ENCODE data around the gene CACNA1D.

Gene CACNA1D

GRCh38 chr3:53813876-53814275 lies 319.5 kb downstream of the CACNA1D start:
- no peak overlapping the region for H3K27ac ChIP-seq (ENCODE audit: low read depth in 2 of 2, low read length in 2 of 2)
- H3K27me3 ChIP-seq (ENCODE audit: control insufficient read depth in 2 of 2, insufficient read depth in 2 of 2, low read length in 2 of 2): peaks cover 0 to 2% of the 10 kb centered on the region in 2 donors
- no peak overlapping the region for H3K4me3 ChIP-seq (ENCODE audit: low read length in 2 of 2)
- H3K36me3 ChIP-seq (ENCODE audit: control insufficient read depth in 2 of 2, insufficient read depth in 2 of 2, low read length in 2 of 2): peaks cover 12 to 14% of the 10 kb centered on the region in 2 donors
- no peak overlapping the region for H3K9ac ChIP-seq (ENCODE audit: low read depth in 1 of 2, low read length in 2 of 2)
- no peaks in the 10 kb centered on the region for H3K9me3 ChIP-seq (ENCODE audit: control insufficient read depth in 2 of 2, low read length in 2 of 2)
- H3K4me1 ChIP-seq (ENCODE audit: control insufficient read depth in 2 of 2, insufficient read depth in 2 of 2, low read length in 2 of 2): no peaks in the 10 kb centered on the region

GRCh38 chr3:53815067-53815466 lies 320.7 kb downstream of the CACNA1D start:
- Histone ChIP-seq H3K9ac (ENCODE audit: low read depth in 1 of 2, low read length in 2 of 2) (no peak overlapping the region), H3K9me3 (ENCODE audit: control insufficient read depth in 2 of 2, low read length in 2 of 2) (no peaks in the 10 kb centered on the region), H3K27ac (ENCODE audit: low read depth in 2 of 2, low read length in 2 of 2) (no peak overlapping the region), H3K4me3 (ENCODE audit: low read length in 2 of 2) (no peak overlapping the region), H3K4me1 (ENCODE audit: control insufficient read depth in 2 of 2, insufficient read depth in 2 of 2, low read length in 2 of 2) (no peaks in the 10 kb centered on the region), H3K36me3 (ENCODE audit: control insufficient read depth in 2 of 2, insufficient read depth in 2 of 2, low read length in 2 of 2) (peaks cover 16 to 25% of the 10 kb centered on the region in 2 donors), H3K27me3 (ENCODE audit: control insufficient read depth in 2 of 2, insufficient read depth in 2 of 2, low read length in 2 of 2) (peaks cover 0 to 2% of the 10 kb centered on the region in 2 donors)

DNA sequence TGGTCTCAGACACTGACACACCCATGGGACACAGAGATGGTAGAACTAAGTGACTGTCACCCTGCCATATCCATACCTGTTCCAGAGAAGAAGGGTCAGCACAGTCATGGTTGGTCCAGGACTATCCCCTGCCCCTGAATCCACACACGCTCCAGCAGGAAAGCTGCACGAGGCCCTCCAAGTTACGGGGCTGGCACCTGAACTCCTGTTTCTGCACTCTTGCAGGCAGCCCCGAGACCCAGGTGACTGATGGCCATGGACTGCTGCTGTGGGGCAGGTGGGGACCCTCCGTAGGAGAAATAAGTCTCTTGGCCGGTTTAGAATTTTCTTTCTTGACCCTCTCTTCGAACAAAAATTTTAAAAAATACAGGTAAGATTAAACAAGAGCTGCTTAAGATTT lies 321.2 kb downstream of the CACNA1D start:
- H3K4me3 ChIP-seq (ENCODE audit: low read length in 2 of 2): no peak overlapping the region
- H3K27ac ChIP-seq (ENCODE audit: low read depth in 2 of 2, low read length in 2 of 2): no peak overlapping the region
- H3K36me3 ChIP-seq (ENCODE audit: control insufficient read depth in 2 of 2, insufficient read depth in 2 of 2, low read length in 2 of 2): peaks cover 16 to 31% of the 10 kb centered on the region in 2 donors
- no peaks in the 10 kb centered on the region for H3K4me1 ChIP-seq (ENCODE audit: control insufficient read depth in 2 of 2, insufficient read depth in 2 of 2, low read length in 2 of 2)
- no peaks in the 10 kb centered on the region for H3K9me3 ChIP-seq (ENCODE audit: control insufficient read depth in 2 of 2, low read length in 2 of 2)
- H3K9ac ChIP-seq (ENCODE audit: low read depth in 1 of 2, low read length in 2 of 2): no peak overlapping the region
- peaks cover 0 to 2% of the 10 kb centered on the region in 2 donors for H3K27me3 ChIP-seq (ENCODE audit: control insufficient read depth in 2 of 2, insufficient read depth in 2 of 2, low read length in 2 of 2)

DNA sequence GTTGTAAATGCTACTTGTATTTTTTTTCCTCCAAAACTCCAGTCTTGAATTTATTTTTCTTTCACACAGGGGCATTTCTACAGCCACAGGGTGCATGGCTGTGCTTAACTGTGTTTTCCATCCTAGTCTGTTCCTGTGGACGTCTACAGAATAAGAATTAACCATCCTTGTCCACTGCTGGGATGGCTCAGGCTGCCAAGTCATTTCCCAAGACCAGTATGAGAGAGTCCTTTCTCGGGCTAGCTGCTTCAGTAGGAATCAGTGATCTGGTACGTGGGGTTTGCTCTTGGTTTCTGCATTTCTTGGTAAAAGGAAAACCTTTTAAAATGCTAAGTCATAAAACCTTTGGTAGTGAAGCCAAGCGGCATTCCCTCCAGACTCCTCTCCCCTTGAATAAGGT lies 322.0 kb downstream of the CACNA1D start:
- Histone ChIP-seq H3K4me3 (ENCODE audit: low read length in 2 of 2) (no peak overlapping the region), H3K36me3 (ENCODE audit: control insufficient read depth in 2 of 2, insufficient read depth in 2 of 2, low read length in 2 of 2) (peaks cover 20 to 36% of the 10 kb centered on the region in 2 donors), H3K4me1 (ENCODE audit: control insufficient read depth in 2 of 2, insufficient read depth in 2 of 2, low read length in 2 of 2) (no peaks in the 10 kb centered on the region), H3K27ac (ENCODE audit: low read depth in 2 of 2, low read length in 2 of 2) (no peak overlapping the region), H3K27me3 (ENCODE audit: control insufficient read depth in 2 of 2, insufficient read depth in 2 of 2, low read length in 2 of 2) (peaks cover 0 to 2% of the 10 kb centered on the region in 2 donors), H3K9ac (ENCODE audit: low read depth in 1 of 2, low read length in 2 of 2) (no peak overlapping the region), H3K9me3 (ENCODE audit: control insufficient read depth in 2 of 2, low read length in 2 of 2) (no peaks in the 10 kb centered on the region)

GRCh38 chr3:53817211-53817610 lies 322.8 kb downstream of the CACNA1D start:
- peaks cover 0 to 2% of the 10 kb centered on the region in 2 donors for H3K27me3 ChIP-seq (ENCODE audit: control insufficient read depth in 2 of 2, insufficient read depth in 2 of 2, low read length in 2 of 2)
- no peak overlapping the region for H3K27ac ChIP-seq (ENCODE audit: low read depth in 2 of 2, low read length in 2 of 2)
- no peaks in the 10 kb centered on the region for H3K9me3 ChIP-seq (ENCODE audit: control insufficient read depth in 2 of 2, low read length in 2 of 2)
- peaks cover 20 to 36% of the 10 kb centered on the region in 2 donors for H3K36me3 ChIP-seq (ENCODE audit: control insufficient read depth in 2 of 2, insufficient read depth in 2 of 2, low read length in 2 of 2)
- H3K4me1 ChIP-seq (ENCODE audit: control insufficient read depth in 2 of 2, insufficient read depth in 2 of 2, low read length in 2 of 2): no peaks in the 10 kb centered on the region
- no peak overlapping the region for H3K9ac ChIP-seq (ENCODE audit: low read depth in 1 of 2, low read length in 2 of 2)
- H3K4me3 ChIP-seq (ENCODE audit: low read length in 2 of 2): no peak overlapping the region

DNA sequence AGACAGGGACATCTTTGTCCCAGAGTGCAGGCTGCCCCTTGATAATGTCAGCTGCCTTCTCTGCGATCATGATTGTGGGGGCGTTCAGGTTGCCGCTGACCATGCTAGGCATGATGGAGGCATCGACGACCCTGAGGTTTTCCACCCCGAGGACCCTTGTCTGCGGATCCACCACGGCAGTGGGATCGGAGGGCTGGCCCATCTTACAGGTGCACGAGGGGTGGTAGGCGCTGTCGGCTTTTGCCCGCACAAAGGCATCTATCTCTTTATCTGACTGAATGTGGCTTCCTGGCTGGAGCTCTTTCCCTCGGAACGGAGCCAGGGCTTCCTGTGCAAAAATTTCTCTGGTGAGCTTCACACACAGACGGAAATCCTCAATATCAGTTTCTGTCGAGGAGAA lies 323.4 kb downstream of the CACNA1D start:
- H3K4me1 ChIP-seq (ENCODE audit: control insufficient read depth in 2 of 2, insufficient read depth in 2 of 2, low read length in 2 of 2): no peaks in the 10 kb centered on the region
- H3K9me3 ChIP-seq (ENCODE audit: control insufficient read depth in 2 of 2, low read length in 2 of 2): no peaks in the 10 kb centered on the region
- no peak overlapping the region for H3K4me3 ChIP-seq (ENCODE audit: low read length in 2 of 2)
- H3K27me3 ChIP-seq (ENCODE audit: control insufficient read depth in 2 of 2, insufficient read depth in 2 of 2, low read length in 2 of 2): peaks cover 0 to 2% of the 10 kb centered on the region in 2 donors
- no peak overlapping the region for H3K9ac ChIP-seq (ENCODE audit: low read depth in 1 of 2, low read length in 2 of 2)
- peaks cover 20 to 39% of the 10 kb centered on the region in 2 donors for H3K36me3 ChIP-seq (ENCODE audit: control insufficient read depth in 2 of 2, insufficient read depth in 2 of 2, low read length in 2 of 2)
- no peak overlapping the region for H3K27ac ChIP-seq (ENCODE audit: low read depth in 2 of 2, low read length in 2 of 2)

DNA sequence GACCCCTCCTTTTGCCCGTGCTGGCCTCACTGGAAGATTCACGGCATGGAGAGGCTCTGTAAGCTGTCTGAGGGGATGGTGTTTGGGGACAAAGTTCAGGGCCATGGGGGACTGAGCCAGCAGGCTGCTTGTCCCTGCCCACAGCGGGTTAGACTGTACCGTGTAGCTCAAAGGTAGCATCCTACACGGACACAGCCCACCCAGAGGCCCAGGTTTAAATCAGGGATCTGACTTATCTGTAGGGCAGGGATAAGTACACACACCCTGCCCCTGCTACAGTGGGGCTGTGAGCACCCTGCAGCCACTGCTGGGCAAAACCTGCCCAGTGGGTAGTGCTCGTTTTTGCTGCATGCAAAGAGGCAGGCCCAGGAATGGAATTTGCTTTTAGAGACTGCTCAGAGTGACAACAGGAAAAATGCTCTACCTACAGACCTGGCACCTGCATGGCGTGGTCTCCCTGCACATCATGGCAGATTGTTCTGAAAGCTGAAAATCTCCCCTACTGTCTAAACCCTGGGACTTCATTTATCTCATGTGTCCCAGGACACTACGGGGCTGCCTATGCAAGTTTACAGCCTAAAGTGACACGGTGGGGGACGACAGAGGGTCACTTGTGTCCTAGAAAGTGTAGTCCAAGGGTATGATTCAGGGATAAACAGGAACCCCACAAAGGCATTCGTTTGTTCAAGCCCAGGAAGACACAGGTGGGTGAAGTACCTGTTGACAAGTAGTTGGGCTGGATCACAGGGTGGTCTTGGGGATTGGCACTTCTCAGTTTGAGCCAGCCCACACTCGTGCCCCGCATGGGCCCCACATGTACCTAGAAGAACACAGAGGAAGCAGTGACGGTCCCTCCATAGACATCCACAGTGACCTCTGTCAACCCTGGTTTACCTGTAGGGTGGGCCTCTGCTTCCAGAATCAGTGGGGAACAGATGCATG lies 324.1 kb downstream of the CACNA1D start:
- Histone ChIP-seq H3K9ac (ENCODE audit: low read depth in 1 of 2, low read length in 2 of 2) (no peak overlapping the region), H3K27ac (ENCODE audit: low read depth in 2 of 2, low read length in 2 of 2) (no peak overlapping the region), H3K36me3 (ENCODE audit: control insufficient read depth in 2 of 2, insufficient read depth in 2 of 2, low read length in 2 of 2) (peaks cover 20 to 42% of the 10 kb centered on the region in 2 donors), H3K4me3 (ENCODE audit: low read length in 2 of 2) (no peak overlapping the region), H3K4me1 (ENCODE audit: control insufficient read depth in 2 of 2, insufficient read depth in 2 of 2, low read length in 2 of 2) (no peaks in the 10 kb centered on the region), H3K9me3 (ENCODE audit: control insufficient read depth in 2 of 2, low read length in 2 of 2) (no peaks in the 10 kb centered on the region), H3K27me3 (ENCODE audit: control insufficient read depth in 2 of 2, insufficient read depth in 2 of 2, low read length in 2 of 2) (peaks cover 0 to 2% of the 10 kb centered on the region in 2 donors)

DNA sequence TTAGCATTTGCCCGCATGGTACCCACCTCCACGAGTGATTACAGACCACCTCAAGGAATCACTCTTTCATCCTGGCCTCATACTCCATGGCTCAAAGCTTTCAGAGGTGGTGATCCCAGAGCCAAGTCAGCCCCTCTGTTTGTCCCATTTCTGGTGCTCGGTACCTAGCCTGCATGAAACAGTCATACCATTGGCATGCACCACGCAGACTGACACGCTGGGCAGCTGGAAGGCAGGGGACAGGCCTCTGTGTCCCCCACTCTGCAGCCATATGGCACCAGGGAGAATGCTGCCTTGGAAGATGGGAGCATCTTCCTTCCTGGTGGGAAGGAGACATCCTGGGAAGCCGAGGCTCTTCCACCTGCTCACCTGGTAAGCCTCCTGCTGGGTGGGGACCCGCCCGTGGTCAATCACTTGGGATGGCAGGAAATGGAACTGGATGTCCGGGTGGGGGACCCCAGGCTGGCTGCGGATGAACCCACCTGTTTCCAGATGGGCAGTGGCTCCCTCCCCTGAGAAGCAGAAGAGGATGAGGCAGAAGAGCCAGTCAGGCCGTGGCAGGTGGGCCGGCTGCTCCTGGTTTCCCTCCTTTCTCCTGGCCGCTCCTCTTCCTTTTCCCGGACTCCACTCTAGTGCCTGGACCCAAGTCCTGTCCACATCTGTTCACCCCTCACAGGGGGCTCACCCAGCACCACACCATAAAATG lies 324.9 kb downstream of the CACNA1D start:
- no peaks in the 10 kb centered on the region for H3K4me1 ChIP-seq (ENCODE audit: control insufficient read depth in 2 of 2, insufficient read depth in 2 of 2, low read length in 2 of 2)
- no peaks in the 10 kb centered on the region for H3K9me3 ChIP-seq (ENCODE audit: control insufficient read depth in 2 of 2, low read length in 2 of 2)
- no peak overlapping the region for H3K4me3 ChIP-seq (ENCODE audit: low read length in 2 of 2)
- no peak overlapping the region for H3K27ac ChIP-seq (ENCODE audit: low read depth in 2 of 2, low read length in 2 of 2)
- H3K9ac ChIP-seq (ENCODE audit: low read depth in 1 of 2, low read length in 2 of 2): no peak overlapping the region
- peaks cover 20 to 42% of the 10 kb centered on the region in 2 donors for H3K36me3 ChIP-seq (ENCODE audit: control insufficient read depth in 2 of 2, insufficient read depth in 2 of 2, low read length in 2 of 2)
- H3K27me3 ChIP-seq (ENCODE audit: control insufficient read depth in 2 of 2, insufficient read depth in 2 of 2, low read length in 2 of 2): no peaks in the 10 kb centered on the region

- H3K36me3 ChIP-seq (ENCODE audit: control insufficient read depth in 2 of 2, insufficient read depth in 2 of 2, low read length in 2 of 2): peaks cover 20 to 42% of the 10 kb centered on the region in 2 donors
- no peaks in the 10 kb centered on the region for H3K4me1 ChIP-seq (ENCODE audit: control insufficient read depth in 2 of 2, insufficient read depth in 2 of 2, low read length in 2 of 2)
- H3K9me3 ChIP-seq (ENCODE audit: control insufficient read depth in 2 of 2, low read length in 2 of 2): no peaks in the 10 kb centered on the region
- no peak overlapping the region for H3K4me3 ChIP-seq (ENCODE audit: low read length in 2 of 2)
- H3K27ac ChIP-seq (ENCODE audit: low read depth in 2 of 2, low read length in 2 of 2): no peak overlapping the region
- H3K9ac ChIP-seq (ENCODE audit: low read depth in 1 of 2, low read length in 2 of 2): no peak overlapping the region
- H3K27me3 ChIP-seq (ENCODE audit: control insufficient read depth in 2 of 2, insufficient read depth in 2 of 2, low read length in 2 of 2): no peaks in the 10 kb centered on the region
Measured at GRCh38 chr3:53820084-53820483, 325.7 kb downstream of the CACNA1D start.
